ENCODE data around the gene UGT3A1. TPM values are rescaled to one million over a fixed set of nuclear protein-coding genes. Genes with fewer than 3 reads are reported as not detected.

The UGT3A1 gene
- polyA plus RNA-seq, 1 of the 3 experiments (the other 2 are of a cell fraction) = not detected

GRCh38 chr5:35903631-35904203, 87.5 kb downstream of the UGT3A1 start (continued):
- TF ChIP-seq, protein P1, sequence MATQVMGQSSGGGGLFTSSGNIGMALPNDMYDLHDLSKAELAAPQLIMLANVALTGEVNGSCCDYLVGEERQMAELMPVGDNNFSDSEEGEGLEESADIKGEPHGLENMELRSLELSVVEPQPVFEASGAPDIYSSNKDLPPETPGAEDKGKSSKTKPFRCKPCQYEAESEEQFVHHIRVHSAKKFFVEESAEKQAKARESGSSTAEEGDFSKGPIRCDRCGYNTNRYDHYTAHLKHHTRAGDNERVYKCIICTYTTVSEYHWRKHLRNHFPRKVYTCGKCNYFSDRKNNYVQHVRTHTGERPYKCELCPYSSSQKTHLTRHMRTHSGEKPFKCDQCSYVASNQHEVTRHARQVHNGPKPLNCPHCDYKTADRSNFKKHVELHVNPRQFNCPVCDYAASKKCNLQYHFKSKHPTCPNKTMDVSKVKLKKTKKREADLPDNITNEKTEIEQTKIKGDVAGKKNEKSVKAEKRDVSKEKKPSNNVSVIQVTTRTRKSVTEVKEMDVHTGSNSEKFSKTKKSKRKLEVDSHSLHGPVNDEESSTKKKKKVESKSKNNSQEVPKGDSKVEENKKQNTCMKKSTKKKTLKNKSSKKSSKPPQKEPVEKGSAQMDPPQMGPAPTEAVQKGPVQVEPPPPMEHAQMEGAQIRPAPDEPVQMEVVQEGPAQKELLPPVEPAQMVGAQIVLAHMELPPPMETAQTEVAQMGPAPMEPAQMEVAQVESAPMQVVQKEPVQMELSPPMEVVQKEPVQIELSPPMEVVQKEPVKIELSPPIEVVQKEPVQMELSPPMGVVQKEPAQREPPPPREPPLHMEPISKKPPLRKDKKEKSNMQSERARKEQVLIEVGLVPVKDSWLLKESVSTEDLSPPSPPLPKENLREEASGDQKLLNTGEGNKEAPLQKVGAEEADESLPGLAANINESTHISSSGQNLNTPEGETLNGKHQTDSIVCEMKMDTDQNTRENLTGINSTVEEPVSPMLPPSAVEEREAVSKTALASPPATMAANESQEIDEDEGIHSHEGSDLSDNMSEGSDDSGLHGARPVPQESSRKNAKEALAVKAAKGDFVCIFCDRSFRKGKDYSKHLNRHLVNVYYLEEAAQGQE (IDR thresholded peaks at IDR 0.05; ENCODE audit: low read depth, low read length) = no peak
- TF ChIP-seq TCF12 (IDR thresholded peaks at IDR 0.05) = no peak
- TF ChIP-seq IRF3 (IDR thresholded peaks at IDR 0.05; ENCODE audit: low read depth, low read length) = no peak

DNA sequence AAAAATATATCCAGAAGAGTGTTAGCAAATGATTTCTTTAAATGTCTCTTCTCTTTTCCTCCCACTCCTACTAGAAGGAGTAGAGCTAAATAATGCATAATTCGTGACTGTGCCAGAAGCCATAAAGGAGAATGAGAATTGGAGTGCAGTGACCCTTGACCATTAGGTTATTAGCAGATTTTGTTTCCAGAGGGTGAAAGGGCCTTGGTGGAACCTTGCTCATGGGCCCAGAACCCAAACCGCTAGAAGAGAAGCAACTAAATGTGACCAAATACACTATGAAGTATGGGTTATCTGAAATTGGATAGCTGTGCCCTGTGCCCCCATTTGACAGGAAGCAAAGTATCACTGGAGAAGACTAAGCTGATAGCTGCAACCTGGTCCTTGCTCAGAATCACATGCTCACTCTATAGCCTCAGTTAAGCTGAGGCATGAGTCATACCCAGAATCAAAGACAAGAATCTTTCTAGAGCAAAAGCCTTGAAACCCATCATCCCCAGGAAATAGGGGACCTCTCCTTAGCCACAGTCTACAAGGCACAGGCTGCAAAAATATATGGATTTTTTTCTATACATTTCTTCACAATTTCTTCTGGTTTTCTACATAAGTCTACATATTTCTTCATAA, 89.0 kb downstream of the UGT3A1 start:
- no peaks in the 10 kb centered on the region for H3K9me2 ChIP-seq
- no peak overlapping the region for H3K4me3 ChIP-seq (ENCODE audit: low read depth in 2 of 2, low read length in 1 of 2)
- no peaks in the 10 kb centered on the region for H3K9me3 ChIP-seq
- H3K36me3 ChIP-seq (replicated peaks in 1 of 2; ENCODE audit: control insufficient read depth in 1 of 2, insufficient read depth in 2 of 2, low read length in 1 of 2) = no peaks in the 10 kb centered on the region
- H3K9ac ChIP-seq = no peak overlapping the region
- H3K27me3 ChIP-seq (ENCODE audit: insufficient read depth) = no peaks in the 10 kb centered on the region
- H2AFZ ChIP-seq (ENCODE audit: low read depth) = no peak overlapping the region
- no peak for DNase-seq
- H3K79me2 ChIP-seq (ENCODE audit: insufficient read depth) = no peaks in the 10 kb centered on the region
- no peaks in the 10 kb centered on the region for H4K20me1 ChIP-seq (ENCODE audit: insufficient read depth)
- no peaks in the 10 kb centered on the region for H3F3A ChIP-seq (replicated peaks; ENCODE audit: insufficient read depth)
- POLR2A ChIA-PET = no interaction called here
- CTCF ChIA-PET = interaction anchor here (1.8 to 1.9 kb wide), 2 partner anchors 22 to 24 kb away, joined by 5 to 7 read pairs; no protein-coding TSS in a partner anchor
- no peak overlapping the region for H3K27ac ChIP-seq (ENCODE audit: low read depth in 2 of 2, low read length in 1 of 2)
- TF ChIP-seq USF2 (IDR thresholded peaks at IDR 0.05; ENCODE audit: borderline replicate concordance, low read depth, low read length) = no peak
- TF ChIP-seq EZH2phosphoT487 (IDR thresholded peaks at IDR 0.05; ENCODE audit: borderline replicate concordance, low read depth) = no peak
- TF ChIP-seq RAD21 (IDR thresholded peaks at IDR 0.05; ENCODE audit: low read length) = no peak
- TF ChIP-seq TAF1 (IDR thresholded peaks at IDR 0.05; ENCODE audit: borderline replicate concordance, low read depth, low read length) = no peak
- TF ChIP-seq YY1 (IDR thresholded peaks at IDR 0.05; ENCODE audit: low read depth) = no peak
- no peak for TF ChIP-seq NRF1 (IDR thresholded peaks at IDR 0.05; ENCODE audit: low read depth, low read length)
- no peak for TF ChIP-seq SMC3 (IDR thresholded peaks at IDR 0.05; ENCODE audit: low read depth, low read length)
- TF ChIP-seq GABPA (IDR thresholded peaks at IDR 0.05; ENCODE audit: low read depth) = no peak
- H3K4me1 ChIP-seq (ENCODE audit: control insufficient read depth in 1 of 2, insufficient read depth in 2 of 2, low read depth in 1 of 2, low read length in 1 of 2) = no peaks in the 10 kb centered on the region
- 65% methylated on average over 2 of the region's 2 CpGs for WGBS (ENCODE audit: low lambda C conversion rate)
- H3K4me2 ChIP-seq = no peak overlapping the region

Other genes with a start within 250 kb of the UGT3A1 start
- gene IL7R, start 134.5 kb downstream of the UGT3A1 start, polyA plus RNA-seq (2012; rRNA removed) = 3.0 and 4.5 TPM in 2 replicates
- gene CAPSL, start 52.8 kb downstream of the UGT3A1 start, polyA plus RNA-seq (2012; rRNA removed) = 0.23 and 0.31 TPM in 2 replicates
- gene UGT3A2, start 75.5 kb upstream of the UGT3A1 start, polyA plus RNA-seq (2012; rRNA removed) = 0.05 TPM in 1 of 2 replicates, not detected in the other
- 1.6 and 2.2 TPM in 2 replicates for gene LMBRD2, start 160.5 kb upstream of the UGT3A1 start, polyA plus RNA-seq (2012; rRNA removed)
- gene SKP2, start 160.7 kb upstream of the UGT3A1 start, polyA plus RNA-seq (2012; rRNA removed) = 12.4 and 14.8 TPM in 2 replicates